HG02884 (cell line): ENCODE data around the gene DCAF4.
A peak's percentile ranks its signal among the peaks of the same experiment; 100 is the strongest.

Experiments
- ATAC-seq: cut with Tn5 transposase; IDR thresholded peaks from one replicate; pipeline ENCODE4 v1.9.1; 2021; ENCODE audit warnings: mild to moderate bottlenecking, moderate library complexity; ENCODE audit not compliant: unreplicated experiment

Gene DCAF4

GRCh38 chr14:72926292-72927028, at the start of gene DCAF4:
Gene DCAF4 (plus strand): TSS chr14:72926464. CDS start chr14:72937979, 11,515 bp downstream.
- ATAC-seq: peak; percentile 98

GRCh38 chr14:72876710-72877063, 49.6 kb upstream of the DCAF4 start:
- no peak for ATAC-seq

- no peak for ATAC-seq
Observed at GRCh38 chr14:72878746-72879145, 47.5 kb upstream of the DCAF4 start.

GRCh38 chr14:72879431-72879830, 46.8 kb upstream of the DCAF4 start:
- ATAC-seq: no peak

GRCh38 chr14:72880164-72880563, 46.1 kb upstream of the DCAF4 start:
- no peak for ATAC-seq

- ATAC-seq: no peak
Observed at GRCh38 chr14:72880820-72881219, 45.4 kb upstream of the DCAF4 start.

DNA sequence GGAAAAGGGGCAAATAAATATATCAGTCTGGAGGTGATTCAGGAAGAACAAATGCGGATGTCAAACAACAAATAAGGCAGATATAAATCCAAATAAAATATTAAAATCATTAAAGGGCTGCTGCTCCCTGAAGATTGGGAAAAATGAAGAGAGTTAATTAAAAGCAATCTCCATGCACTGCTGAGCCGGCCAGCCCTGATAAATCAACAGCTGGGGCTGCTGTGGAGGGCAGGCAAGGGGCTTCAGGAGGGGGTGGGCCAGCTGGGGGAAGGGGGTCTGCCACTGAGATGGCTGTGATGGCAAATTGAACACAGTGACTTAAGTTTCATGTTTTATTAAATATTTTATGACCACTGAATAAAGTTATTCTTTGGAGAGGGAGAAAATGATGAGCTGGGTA, 44.7 kb upstream of the DCAF4 start:
- no peak for ATAC-seq

- no peak for ATAC-seq
Observed at GRCh38 chr14:72882047-72882446, 44.2 kb upstream of the DCAF4 start.

GRCh38 chr14:72882463-72882862, 43.8 kb upstream of the DCAF4 start:
- ATAC-seq: no peak

GRCh38 chr14:72883109-72883508, 43.2 kb upstream of the DCAF4 start:
- no peak for ATAC-seq

DNA sequence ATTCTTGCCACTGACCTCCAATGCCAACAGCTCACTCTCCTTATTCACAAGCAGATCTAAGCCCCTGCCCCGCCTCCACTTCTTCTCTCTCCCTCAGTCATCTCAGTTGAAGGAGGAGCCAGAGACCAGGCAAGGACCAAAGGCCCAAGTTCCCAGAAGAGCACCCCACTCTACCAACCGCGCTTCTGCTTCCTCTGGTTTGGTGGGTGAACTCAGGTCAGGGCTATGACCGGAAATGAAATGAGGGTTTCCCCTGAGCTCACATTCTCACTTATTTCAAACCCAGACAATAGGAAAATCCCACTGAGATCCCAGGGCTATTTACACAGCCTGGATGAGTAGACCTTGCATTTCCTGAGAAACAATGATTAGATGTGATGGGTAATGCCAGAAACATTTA, 42.3 kb upstream of the DCAF4 start:
- ATAC-seq: no peak

DNA sequence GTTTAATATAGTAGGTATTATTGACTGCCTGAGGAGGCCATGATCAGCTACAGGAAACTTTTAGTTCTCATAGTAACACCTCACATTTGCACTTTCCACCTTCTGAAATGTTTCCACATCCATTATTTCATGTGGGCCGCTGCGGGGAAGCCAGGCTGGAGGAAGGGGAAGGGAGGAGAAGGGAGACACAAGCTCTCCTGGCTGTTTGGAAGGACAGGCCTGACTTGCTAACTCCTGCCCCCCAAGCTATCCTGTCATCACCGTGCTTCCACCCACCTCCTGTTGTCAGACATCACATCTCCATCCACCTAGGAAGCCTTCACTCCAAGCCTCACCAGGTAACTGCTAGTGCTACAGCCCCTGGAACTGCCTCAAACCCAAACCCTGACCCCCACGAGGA, 41.9 kb upstream of the DCAF4 start:
- ATAC-seq: no peak

DNA sequence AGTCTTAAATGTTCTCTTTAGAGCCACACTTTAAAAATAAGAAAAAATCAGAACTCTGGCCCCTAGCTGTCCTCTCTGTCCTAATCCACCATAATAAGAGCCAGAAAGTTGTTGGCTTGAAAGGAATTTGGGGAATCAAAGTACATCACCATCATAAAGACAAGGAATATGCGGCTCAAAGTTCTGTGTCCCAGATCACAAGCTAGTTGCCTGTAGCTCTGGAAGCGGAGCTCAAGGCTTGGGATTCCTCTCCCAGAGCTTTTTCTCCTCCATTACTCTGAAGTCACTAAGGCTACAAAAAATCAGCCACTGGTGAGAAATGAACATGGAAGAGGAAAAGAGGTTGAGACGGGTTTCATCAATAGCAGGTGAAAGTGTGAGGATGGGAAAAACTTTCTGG, 38.8 kb upstream of the DCAF4 start:
- no peak for ATAC-seq

DNA sequence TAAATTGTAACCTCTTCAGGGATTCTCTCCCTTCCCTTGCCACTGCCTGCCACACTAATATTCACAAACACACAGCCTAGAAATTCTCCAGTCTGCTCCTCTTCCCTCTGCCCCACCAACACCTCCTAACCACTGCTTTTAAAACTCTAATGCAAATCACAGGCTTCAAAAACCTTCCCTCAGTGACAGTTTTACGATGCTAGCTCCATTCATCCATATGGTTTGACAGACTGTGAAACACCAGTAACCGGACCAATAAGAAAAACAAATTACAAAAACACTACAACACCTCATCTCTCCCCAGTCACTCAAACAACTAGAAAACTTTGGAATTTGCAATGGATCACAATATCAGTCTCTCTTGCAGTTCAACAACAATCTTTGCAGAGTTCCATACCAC, 38.1 kb upstream of the DCAF4 start:
- ATAC-seq: no peak

DNA sequence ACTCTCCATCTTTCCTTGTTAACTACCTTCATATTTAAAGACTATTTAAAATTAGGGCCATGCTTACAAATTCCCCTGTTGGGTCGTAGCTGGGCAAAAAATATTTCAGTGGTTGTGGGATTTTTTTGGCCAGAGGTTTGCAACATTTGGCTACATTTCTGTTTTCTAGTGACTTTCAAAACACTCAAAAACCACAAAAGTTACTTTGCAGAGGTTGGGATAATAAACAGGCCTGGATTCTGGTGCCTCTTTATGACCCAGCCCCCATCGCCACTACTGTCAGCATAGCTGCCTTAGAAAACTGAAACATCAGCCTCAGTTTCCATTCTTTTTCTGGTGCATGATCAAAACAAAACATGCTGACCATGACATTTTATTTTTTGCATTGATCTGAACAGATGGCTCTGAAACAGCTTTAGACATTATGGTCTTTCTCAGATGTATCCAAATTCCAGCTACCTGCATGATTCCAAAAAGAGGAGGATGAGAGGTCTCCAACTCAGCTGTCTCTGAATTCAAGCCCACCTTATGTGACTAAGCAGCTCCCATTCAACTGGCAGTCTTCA, 37.5 kb upstream of the DCAF4 start:
- ATAC-seq: no peak

DNA sequence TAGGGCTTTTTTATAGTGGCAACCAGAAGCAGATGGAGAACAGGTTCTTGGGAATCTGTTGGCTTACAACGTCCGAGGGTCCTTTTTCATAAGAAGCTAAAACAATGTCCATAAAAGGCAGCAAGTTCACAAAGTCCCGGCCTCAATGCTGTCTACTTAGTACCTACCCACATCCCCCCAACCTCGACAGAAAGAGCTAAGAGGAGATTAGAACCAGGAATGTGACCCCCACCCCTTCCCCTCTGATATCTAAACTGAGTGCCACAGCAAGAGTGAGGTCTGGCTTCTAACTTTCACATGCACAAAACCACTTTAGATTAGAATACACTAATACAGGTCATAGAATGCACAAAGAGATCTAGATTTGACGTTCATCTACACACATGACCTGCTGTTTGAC, 36.9 kb upstream of the DCAF4 start:
- ATAC-seq: no peak

- ATAC-seq: no peak
Observed at GRCh38 chr14:72891666-72892102, 34.6 kb upstream of the DCAF4 start.

DNA sequence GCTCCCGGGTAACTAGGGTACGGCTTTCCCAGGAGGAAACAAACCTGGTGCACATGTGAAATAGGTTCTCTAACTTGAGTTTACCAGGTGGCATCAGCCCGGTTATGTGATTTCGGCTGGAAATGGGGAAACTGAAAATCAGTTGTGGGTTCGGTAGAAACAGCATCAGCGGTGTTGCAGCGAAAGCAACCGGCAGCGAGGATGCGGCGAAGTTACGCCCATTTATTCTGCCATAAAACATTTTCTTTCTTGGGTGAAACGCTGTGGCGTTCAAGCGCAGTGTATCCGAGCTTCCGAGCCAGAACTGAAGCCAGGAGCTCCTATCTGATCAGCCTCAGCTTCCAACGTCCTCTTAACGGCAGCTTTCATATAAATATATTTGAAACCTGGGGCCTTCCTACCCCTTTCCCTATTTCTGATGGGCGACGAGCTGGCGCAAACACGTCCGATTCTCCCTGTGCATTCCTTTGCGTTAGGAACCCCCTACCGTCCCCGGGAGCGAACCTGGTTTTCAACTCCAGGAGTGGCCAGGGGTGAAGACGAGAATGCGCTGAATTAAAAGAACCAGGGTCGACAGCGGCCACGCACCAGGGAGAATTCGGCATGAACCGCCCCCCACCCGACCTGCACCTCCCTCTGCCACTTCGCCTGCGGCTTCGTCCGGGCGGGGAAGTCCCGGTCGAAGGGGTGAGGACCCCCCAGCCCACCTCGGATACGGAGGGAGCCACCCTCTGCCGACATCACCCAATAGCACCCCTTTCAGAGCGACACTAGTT, 34.0 kb upstream of the DCAF4 start:
- no peak for ATAC-seq

DNA sequence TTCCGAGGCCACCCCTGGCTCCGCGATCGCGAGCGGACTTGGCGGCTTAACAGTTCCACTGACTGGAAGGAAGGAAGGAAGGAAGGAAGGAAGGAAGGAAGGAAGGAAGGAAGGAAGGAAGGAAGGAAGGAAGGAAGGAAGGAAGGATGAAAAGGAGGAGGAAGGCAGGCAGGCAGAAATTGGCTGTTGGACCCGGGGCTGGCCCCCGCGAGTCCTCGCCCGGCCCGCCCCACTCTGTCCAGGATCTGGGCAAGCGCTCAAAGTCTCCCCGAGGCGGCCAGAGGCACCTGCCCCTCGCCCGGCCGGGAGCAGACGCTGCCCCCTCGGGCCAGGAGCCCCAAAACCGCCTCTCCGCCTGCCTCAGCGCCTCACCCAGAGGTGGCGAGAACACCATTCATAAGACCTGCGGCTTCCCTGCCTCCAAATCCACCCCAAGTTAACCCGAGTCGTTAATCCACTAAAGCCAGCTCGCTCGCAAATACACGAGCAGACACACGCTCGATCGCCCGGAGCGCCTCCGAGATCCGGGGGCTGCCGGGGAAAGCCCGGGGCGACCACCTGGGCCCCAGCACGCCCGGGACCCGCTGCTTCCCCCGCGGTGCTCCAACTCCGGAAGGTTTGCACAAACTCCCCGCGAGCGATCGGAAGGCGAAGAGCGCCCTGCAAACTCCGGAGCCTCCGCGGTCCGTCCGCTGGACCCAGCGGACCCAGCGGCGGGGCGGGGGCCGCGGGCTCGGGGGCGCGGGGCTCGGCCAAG, 33.2 kb upstream of the DCAF4 start:
- peak; percentile 12 for ATAC-seq

- ATAC-seq: peak; percentile 94
Observed at GRCh38 chr14:72893636-72894322, 32.5 kb upstream of the DCAF4 start, which contains the start of gene DPF3. Gene DPF3 (minus strand): TSS chr14:72894101. CDS start chr14:72894088, 13 bp downstream.

GRCh38 chr14:72894323-72894622, 32.0 kb upstream of the DCAF4 start:
- no peak for ATAC-seq
